HepG2 (cell line): ENCODE results near the gene PSME3IP1. TPM values are rescaled to one million over a fixed set of nuclear protein-coding genes. Genes with fewer than 3 reads are reported as not detected.

ENCODE experiments used
- ATAC-seq: fragments of 200-7000 bp; cut with Tn5 transposase; 3 replicates; pipeline ENCODE4 v1.9.1; 2020; ENCODE audit warnings: mild to moderate bottlenecking, moderate library complexity
- BruUV-seq: library from RNA; stranded (reverse); fragments of 400-500 nt; replicated peaks from 2 replicates; lab custom pipeline; 2021; lab: Mats Ljungman, UMichigan
- CTCF ChIA-PET: fragments of 300-600 bp; formaldehyde crosslinking; extraction: SDS; loops from one replicate; lab custom pipeline; 2021; ENCODE audit warnings: low total read pairs, inconsistent platforms, low intra/inter-chr PET ratio; lab: Yijun Ruan, JAX
- POLR2A ChIA-PET: fragments of 350-600 bp; sonication (Branson Sonifier 250); formaldehyde crosslinking; loops from one replicate; lab custom pipeline; 2020; ENCODE audit warnings: antibody characterized with exemption, inconsistent platforms; lab: Yijun Ruan, JAX
- DNase-seq: peaks from one replicate; pipeline ENCODE4 v3.0.0-alpha.2; 2015; ENCODE audit warnings: low spot score
- FAIRE-seq: peaks from 3 replicates; lab custom pipeline; 2011; peaks lifted over from hg19 to GRCh38; lab: Jason Lieb, UNC
- H2AFZ ChIP-seq: one replicate; pipeline ENCODE4 v1.6.1; 2011; ENCODE audit warnings: low read length, inconsistent platforms
- H3K27ac ChIP-seq: fragments of 300-600 bp; 3 replicates; pipeline ENCODE4 v1.8.0; 2011; ENCODE audit warnings: mixed run types, mild to moderate bottlenecking, mixed read lengths, low read length, inconsistent platforms; ENCODE audit not compliant: insufficient read depth; ENCODE audit errors: extremely low read length
- H3K27me3 ChIP-seq, 2 experiments: fragments of 200-600 bp in 1 of 2; 2 replicates in 1 of 2; 3 replicates in 1 of 2; pipeline versions ENCODE4 v1.6.0 to v1.8.0; 2011; ENCODE audit warnings: low read length in 2 of 2, mild to moderate bottlenecking in 2 of 2, moderate library complexity in 2 of 2, inconsistent platforms in 1 of 2; ENCODE audit not compliant: insufficient read depth in 2 of 2, control insufficient read depth in 1 of 2
- H3K36me3 ChIP-seq, 2 experiments: fragments of 200-600 bp in 1 of 2; replicated peaks in 1 of 2; 2 replicates in 1 of 2; 3 replicates in 1 of 2; pipeline versions ENCODE4 v1.5.1 to v1.8.0; 2011; ENCODE audit warnings: low read length in 2 of 2, inconsistent platforms in 1 of 2; ENCODE audit not compliant: insufficient read depth in 2 of 2, control insufficient read depth in 1 of 2
- H3K4me1 ChIP-seq: 2 replicates; pipeline ENCODE4 v1.5.1; 2012; ENCODE audit warnings: low read length, inconsistent platforms; ENCODE audit not compliant: insufficient read depth
- H3K4me2 ChIP-seq: 2 replicates; pipeline ENCODE4 v1.6.0; 2011; ENCODE audit warnings: low read depth, low read length, inconsistent platforms
- H3K4me3 ChIP-seq, 3 experiments: fragments of 200-600 bp in 1 of 3; sonication (generic), shearing (Covaris generic) in 1 of 3; replicated peaks in 1 of 3; 2 replicates each; pipeline ENCODE4 v1.5.1; 2011 to 2016; ENCODE audit warnings: low read length in 3 of 3, inconsistent platforms in 2 of 3, low read depth in 2 of 3, mild to moderate bottlenecking in 2 of 3, control low read depth in 1 of 3, mixed read lengths in 1 of 3; ENCODE audit not compliant: insufficient read depth in 1 of 3
- H3K79me2 ChIP-seq: one replicate; pipeline ENCODE4 v1.6.1; 2011; ENCODE audit warnings: low read length, inconsistent platforms; ENCODE audit not compliant: insufficient read depth
- H3K9ac ChIP-seq: 2 replicates; pipeline ENCODE4 v1.6.0; 2011; ENCODE audit warnings: mild to moderate bottlenecking, low read depth, low read length, inconsistent platforms; ENCODE audit not compliant: insufficient read depth
- H3K9me3 ChIP-seq: 2 replicates; pipeline ENCODE4 v1.5.1; 2012; ENCODE audit warnings: mild to moderate bottlenecking, low read length
- H4K20me1 ChIP-seq: 2 replicates; pipeline ENCODE4 v1.6.0; 2011; ENCODE audit warnings: inconsistent platforms, mild to moderate bottlenecking, low read length, moderate library complexity; ENCODE audit not compliant: insufficient read depth
- BHLHE40 ChIP-seq: IDR thresholded peaks from 2 replicates; pipeline ENCODE4 v1.6.1; 2011; ENCODE audit warnings: low read length, improper control_type of control experiment
- EHMT2 ChIP-seq: fragments of 200-600 bp; sonication (generic); IDR thresholded peaks from 2 replicates; pipeline ENCODE4 v1.7.0; 2017; ENCODE audit warnings: antibody characterized with exemption, low read depth, low read length, borderline replicate concordance
- FOXP1 ChIP-seq, 2 experiments: fragments of 450-650 bp in 1 of 2; IDR thresholded peaks; 2 replicates each; pipeline ENCODE4 v1.6.1; 2017 to 2018; ENCODE audit warnings: antibody characterized with exemption in 1 of 2
- GFI1 ChIP-seq: sonication (generic); formaldehyde crosslinking; IDR thresholded peaks from 2 replicates; pipeline ENCODE4 v1.5.0; 2020; ENCODE audit warnings: missing genetic modification reagents, mild to moderate bottlenecking, borderline replicate concordance
- HNRNPUL1 ChIP-seq: fragments of 200-400 bp; formaldehyde crosslinking; IDR thresholded peaks from 2 replicates; pipeline ENCODE4 v1.6.1; 2017; ENCODE audit warnings: low read depth, mild to moderate bottlenecking, low read length, moderate library complexity
- IKZF4 ChIP-seq: sonication (generic); formaldehyde crosslinking; IDR thresholded peaks from 2 replicates; pipeline ENCODE4 v1.5.1; 2020; ENCODE audit warnings: borderline replicate concordance, mild to moderate bottlenecking, low read depth, missing genetic modification reagents; ENCODE audit errors: not compliant biosample characterization
- KDM3A ChIP-seq: IDR thresholded peaks from 2 replicates; pipeline ENCODE4 v1.6.1; 2018; ENCODE audit warnings: low read depth, missing compliant biosample characterization
- NR1H2 ChIP-seq: sonication (generic); formaldehyde crosslinking; IDR thresholded peaks from 2 replicates; pipeline ENCODE4 v1.8.1; 2022; ENCODE audit warnings: low read depth, missing genetic modification reagents, borderline replicate concordance
- POLR2G ChIP-seq: fragments of 200-400 bp; formaldehyde crosslinking; IDR thresholded peaks from 2 replicates; pipeline ENCODE4 v1.6.1; 2018; ENCODE audit warnings: mild to moderate bottlenecking, low read depth, low read length, moderate library complexity
- RNF2 ChIP-seq: fragments of 450-650 bp; conservative IDR thresholded peaks from 2 replicates; pipeline ENCODE4 v1.6.1; 2016; ENCODE audit warnings: low read depth
- SP140L ChIP-seq: sonication (generic); formaldehyde crosslinking; IDR thresholded peaks from 2 replicates; pipeline ENCODE4 v1.4.0; 2020; ENCODE audit warnings: missing genetic modification reagents, borderline replicate concordance
- THAP9 ChIP-seq: sonication (generic); formaldehyde crosslinking; IDR thresholded peaks from 2 replicates; pipeline ENCODE4; 2020; ENCODE audit warnings: missing genetic modification reagents, mild to moderate bottlenecking, borderline replicate concordance
- USF2 ChIP-seq, 2 experiments: sonication (generic) in 1 of 2; formaldehyde crosslinking in 1 of 2; IDR thresholded peaks; 2 replicates each; pipeline versions ENCODE4 v1.5.1 to v1.6.1; 2011 to 2020; ENCODE audit warnings: borderline replicate concordance in 1 of 2, low read depth in 1 of 2, low read length in 1 of 2, mild to moderate bottlenecking in 1 of 2, missing genetic modification reagents in 1 of 2, moderate library complexity in 1 of 2
- ZBTB3 ChIP-seq: sonication (generic); formaldehyde crosslinking; IDR thresholded peaks from 2 replicates; pipeline ENCODE4 v1.4.0; 2020; ENCODE audit warnings: low read depth, mild to moderate bottlenecking, moderate library complexity, missing genetic modification reagents, borderline replicate concordance
- ZNF317 ChIP-seq: sonication (generic); formaldehyde crosslinking; IDR thresholded peaks from 2 replicates; pipeline ENCODE4 v1.5.0; 2020; ENCODE audit warnings: mild to moderate bottlenecking, missing genetic modification reagents
- ZNF350 ChIP-seq: sonication (generic); formaldehyde crosslinking; IDR thresholded peaks from 2 replicates; pipeline ENCODE4 v1.4.0; 2020; ENCODE audit warnings: mild to moderate bottlenecking, low read depth, missing genetic modification reagents, borderline replicate concordance
- ZNF468 ChIP-seq: sonication (generic); formaldehyde crosslinking; IDR thresholded peaks from 2 replicates; pipeline ENCODE4 v1.8.0; 2022; ENCODE audit warnings: mild to moderate bottlenecking, moderate library complexity, missing genetic modification reagents
- ZNF567 ChIP-seq: sonication (generic); formaldehyde crosslinking; IDR thresholded peaks from 2 replicates; pipeline ENCODE4 v1.8.1; 2023; ENCODE audit warnings: mild to moderate bottlenecking, missing genetic modification reagents, borderline replicate concordance
- in situ Hi-C: cut with HindIII; loops from 2 replicates; pipeline ENCODE4 v1.10.0; 2017; ENCODE audit warnings: low pct_unique_long_range_greater_than_20kb; ENCODE audit not compliant: extremely low pct_ligation_motif_present
- intact Hi-C: fragments of 100-400 bp; cut with micrococcal nuclease; formaldehyde crosslinking; loops from one replicate; pipeline ENCODE4 v1.10.0; 2022; ENCODE audit not compliant: unreplicated experiment
- polyA plus RNA-seq, 8 experiments: library from polyadenylated mRNA; depleted of rRNA in 3 of 8; stranded (reverse) in 7 of 8; unstranded in 1 of 8; fragments of >200 nt; fragmentation: Illumina TruSeq in 4 of 8; extraction: Trizol in 4 of 8; gene quantifications; 2 replicates each; pipeline versions ENCODE4 v1.2.1 to v1.2.3, GENCODE V29; 2011 to 2016; ENCODE audit warnings: low read depth in 4 of 8, missing spikeins in 1 of 8, mixed read lengths in 1 of 8; ENCODE audit not compliant: insufficient read depth in 1 of 8
- total RNA-seq, 5 experiments: library from RNA; depleted of rRNA; stranded (reverse); fragments of >200 nt; fragmentation: Illumina TruSeq; extraction: Trizol; gene quantifications; 2 replicates each; pipeline ENCODE4 v1.2.3, GENCODE V29; 2016; ENCODE audit warnings: low read depth in 1 of 5

PSME3IP1 gene
- total and polyA plus RNA-seq, 2 of the 13 experiments (the other 11 are each of a cell fraction or from before 2014, with no cell fraction given) = 90.8 to 99.8 TPM

GRCh38 chr16:57234707-57235092 is 48.9 kb upstream of the PSME3IP1 start:
- ChIA-PET POLR2A (no interaction called here), CTCF (no interaction called here)
- Histone ChIP-seq H3K4me3 (no peak overlapping the region), H3K27ac (no peak overlapping the region), H4K20me1 (no peaks in the 10 kb centered on the region), H3K36me3 (peaks cover 44 to 79% of the 10 kb centered on the region in 2 experiments), H3K9me3 (no peaks in the 10 kb centered on the region), H3K79me2 (no peaks in the 10 kb centered on the region), H3K9ac (no peak overlapping the region), H3K27me3 (no peaks in the 10 kb centered on the region), H3K4me2 (no peak overlapping the region), H2AFZ (no peak overlapping the region), H3K4me1 (no peaks in the 10 kb centered on the region)
- no peak for TF ChIP-seq KDM3A (CRISPR knock-in tag)
- TF ChIP-seq FOXP1 (IDR thresholded peaks at IDR 0.05) = no peak
- no peak for TF ChIP-seq FOXP1 (CRISPR knock-in tag; IDR thresholded peaks at IDR 0.05)
- TF ChIP-seq ZNF567 (CRISPR knock-in tag) = no peak
- no peak for TF ChIP-seq ZNF317 (CRISPR knock-in tag)
- no peak for TF ChIP-seq BHLHE40
- no peak for TF ChIP-seq EHMT2
- TF ChIP-seq ZNF468 (CRISPR knock-in tag) = no peak
- TF ChIP-seq USF2 (IDR thresholded peaks at IDR 0.05; ENCODE audit: low read depth, low read length) = no peak
- TF ChIP-seq USF2 (CRISPR knock-in tag; IDR thresholded peaks at IDR 0.05; ENCODE audit: borderline replicate concordance) = no peak
- TF ChIP-seq THAP9 (CRISPR knock-in tag) = no peak
- TF ChIP-seq HNRNPUL1 = no peak
- no peak for TF ChIP-seq SP140L
- no peak for TF ChIP-seq POLR2G
- no peak for TF ChIP-seq NR1H2 (CRISPR knock-in tag)
- TF ChIP-seq RNF2 = no peak
- TF ChIP-seq IKZF4 (CRISPR knock-in tag) = no peak
- no peak for TF ChIP-seq GFI1 (CRISPR knock-in tag)
- TF ChIP-seq ZBTB3 (CRISPR knock-in tag) = no peak
- no peak for TF ChIP-seq ZNF350 (CRISPR knock-in tag)
- no TSS peak for BruUV-seq
- in situ Hi-C loops (no loop called here), intact Hi-C loops (no loop called here)
- DNase-seq (no peak), ATAC-seq (no peak), FAIRE-seq (no peak)
